NK-92 (cell line): ENCODE results near the gene INPP5A.
"Not testable (repeated sequence)": the region's sequence is repeated elsewhere in the genome, so short reads cannot be mapped to it uniquely, and the experiment has no call there.

Source experiments
- DNase-seq: peaks from one replicate; lab custom pipeline; 2025; ENCODE audit not compliant: unreplicated experiment; lab: John Stamatoyannopoulos, UW

Gene INPP5A

DNA sequence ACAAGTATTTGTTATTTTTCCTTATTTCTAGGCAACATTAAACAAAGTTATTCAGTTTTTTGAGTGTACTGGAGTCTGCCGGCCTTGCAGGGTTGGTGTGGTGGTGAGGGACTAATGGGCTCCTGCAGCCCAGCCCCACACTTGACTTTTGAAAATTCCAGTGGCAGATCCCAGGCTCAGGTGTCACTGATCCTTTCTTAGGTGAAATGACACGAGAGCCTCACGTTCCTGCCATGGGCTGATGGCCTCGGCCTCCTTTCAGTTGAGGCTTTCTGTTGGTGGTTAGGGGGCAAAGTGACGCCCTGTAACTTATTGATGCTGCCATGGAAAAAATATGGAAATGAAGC is 130.4 kb downstream of the INPP5A start:
- no peak for DNase-seq

DNA sequence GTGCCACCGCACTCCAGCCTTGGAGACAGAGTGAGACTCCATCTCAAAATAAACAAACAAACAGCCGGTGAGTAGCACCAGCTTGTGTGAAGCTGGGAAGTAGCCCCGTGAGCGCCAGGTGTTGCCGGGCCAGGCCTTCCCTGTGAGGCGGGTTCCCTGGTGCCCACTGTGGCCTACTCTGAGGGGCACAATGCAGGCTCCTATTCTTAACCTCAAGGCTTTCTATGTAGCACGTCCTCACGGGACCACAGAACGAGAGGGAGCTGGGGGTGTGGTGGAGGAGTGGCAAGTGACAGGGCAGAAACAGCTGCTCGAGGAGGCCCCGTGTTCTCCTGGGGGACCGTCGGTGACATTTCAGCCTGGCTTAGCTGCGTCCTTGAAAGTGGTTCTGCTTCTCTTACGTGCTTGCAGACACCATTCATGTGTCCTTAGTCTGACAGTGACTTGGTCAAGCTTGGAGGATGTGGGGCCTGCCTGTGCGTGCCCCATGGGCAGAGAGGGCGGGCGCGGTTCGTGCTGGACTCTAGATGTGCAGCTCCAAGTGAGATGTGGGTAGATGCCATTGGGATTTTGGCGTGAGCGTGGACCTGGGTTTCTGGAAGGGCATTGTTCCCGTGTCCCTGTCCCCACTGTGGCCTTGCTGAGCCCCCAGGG is 131.7 kb downstream of the INPP5A start:
- no peak for DNase-seq

- no peak for DNase-seq
Measured at GRCh38 chr10:132670546-132671227, 133.1 kb downstream of the INPP5A start.

DNA sequence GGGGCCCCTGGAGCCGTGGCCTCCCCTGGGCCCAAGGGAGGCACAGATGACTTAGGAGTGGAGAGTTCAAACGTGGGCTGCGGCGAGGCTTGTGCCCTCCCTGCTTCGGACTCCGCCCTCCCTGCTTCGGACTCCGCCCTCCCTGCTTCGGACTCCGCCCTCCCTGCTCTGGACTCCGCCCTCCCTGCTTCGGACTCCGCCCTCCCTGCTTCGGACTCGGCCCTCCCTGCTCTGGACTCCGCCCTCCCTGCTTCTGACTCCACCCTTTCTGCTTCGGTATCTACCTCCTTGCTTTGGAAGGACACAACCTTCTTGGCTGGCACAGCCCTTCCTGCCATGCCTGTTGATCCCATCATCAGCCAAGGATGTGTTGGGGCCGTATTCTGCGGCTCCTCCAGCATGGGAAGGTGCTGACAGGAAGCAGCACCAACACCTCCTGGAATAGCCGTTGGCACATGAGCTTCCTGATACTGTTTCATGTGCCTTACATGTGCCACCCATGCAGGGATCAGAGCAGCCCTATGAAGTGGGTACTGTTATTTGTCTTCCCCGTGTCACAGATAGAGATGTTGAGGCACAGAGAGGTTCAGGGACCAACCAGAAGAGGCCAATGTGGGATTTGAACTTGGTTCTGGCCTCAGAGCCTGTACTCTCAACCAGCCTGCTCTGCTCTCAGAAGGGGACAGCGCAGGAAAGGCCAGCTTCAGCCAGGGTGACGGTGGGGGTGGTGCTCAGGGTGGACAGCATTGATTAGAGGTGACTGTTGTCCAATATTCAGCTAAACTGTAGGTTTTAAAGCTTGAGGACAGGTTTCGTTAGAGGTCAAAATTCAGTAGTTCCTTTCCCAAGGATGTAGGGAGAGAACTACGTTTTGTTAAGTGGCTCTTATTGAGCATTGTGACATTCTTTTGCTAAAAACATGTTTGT is 133.9 kb downstream of the INPP5A start:
- no peak for DNase-seq

GRCh38 chr10:132673746-132674145 is 136.2 kb downstream of the INPP5A start:
- DNase-seq, result not testable (repeated sequence)

- no peak for DNase-seq
Measured at GRCh38 chr10:132674311-132674710, 136.7 kb downstream of the INPP5A start.

GRCh38 chr10:132675031-132675740 is 137.6 kb downstream of the INPP5A start:
- DNase-seq, result no peak

- DNase-seq, result no peak
Measured at GRCh38 chr10:132676193-132676891, 138.8 kb downstream of the INPP5A start.

- no peak for DNase-seq
Measured at GRCh38 chr10:132677096-132677472, 139.5 kb downstream of the INPP5A start.

DNA sequence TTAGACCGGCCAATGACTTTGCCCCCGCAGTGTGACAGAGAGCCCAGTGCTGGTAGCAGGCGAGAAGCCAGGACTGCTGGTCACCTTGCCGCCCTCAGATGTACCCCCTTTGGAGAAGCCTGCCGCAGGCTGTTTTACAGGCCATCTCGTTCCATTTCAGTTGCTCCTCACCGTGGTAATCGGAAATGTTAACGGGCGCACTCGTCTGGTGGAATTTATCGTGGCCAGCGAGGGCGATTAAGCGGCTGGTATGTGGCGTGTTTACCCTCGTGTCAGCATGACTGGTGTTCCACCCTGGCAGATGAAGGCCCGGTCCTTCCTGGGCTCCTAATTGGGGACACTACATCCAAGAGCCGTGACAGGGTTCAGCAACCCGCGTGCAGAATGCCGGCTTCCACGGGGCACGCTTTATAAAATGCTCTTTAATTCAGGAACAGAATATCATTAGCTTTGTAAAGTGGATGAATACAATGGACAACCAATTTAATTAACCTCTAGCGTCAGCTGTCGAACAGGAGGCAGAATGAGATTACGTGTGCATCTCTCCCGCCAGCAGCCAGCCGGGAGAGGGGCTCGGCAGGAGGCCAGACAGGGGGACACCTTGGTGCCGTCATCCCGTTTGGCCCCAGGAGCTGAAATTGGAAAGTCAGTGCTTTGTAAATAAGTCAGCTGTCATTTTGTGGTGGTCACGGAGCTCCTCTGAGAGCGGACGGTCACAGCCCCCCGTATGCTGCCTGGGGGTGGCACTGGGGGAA is 140.1 kb downstream of the INPP5A start:
- no peak for DNase-seq

DNA sequence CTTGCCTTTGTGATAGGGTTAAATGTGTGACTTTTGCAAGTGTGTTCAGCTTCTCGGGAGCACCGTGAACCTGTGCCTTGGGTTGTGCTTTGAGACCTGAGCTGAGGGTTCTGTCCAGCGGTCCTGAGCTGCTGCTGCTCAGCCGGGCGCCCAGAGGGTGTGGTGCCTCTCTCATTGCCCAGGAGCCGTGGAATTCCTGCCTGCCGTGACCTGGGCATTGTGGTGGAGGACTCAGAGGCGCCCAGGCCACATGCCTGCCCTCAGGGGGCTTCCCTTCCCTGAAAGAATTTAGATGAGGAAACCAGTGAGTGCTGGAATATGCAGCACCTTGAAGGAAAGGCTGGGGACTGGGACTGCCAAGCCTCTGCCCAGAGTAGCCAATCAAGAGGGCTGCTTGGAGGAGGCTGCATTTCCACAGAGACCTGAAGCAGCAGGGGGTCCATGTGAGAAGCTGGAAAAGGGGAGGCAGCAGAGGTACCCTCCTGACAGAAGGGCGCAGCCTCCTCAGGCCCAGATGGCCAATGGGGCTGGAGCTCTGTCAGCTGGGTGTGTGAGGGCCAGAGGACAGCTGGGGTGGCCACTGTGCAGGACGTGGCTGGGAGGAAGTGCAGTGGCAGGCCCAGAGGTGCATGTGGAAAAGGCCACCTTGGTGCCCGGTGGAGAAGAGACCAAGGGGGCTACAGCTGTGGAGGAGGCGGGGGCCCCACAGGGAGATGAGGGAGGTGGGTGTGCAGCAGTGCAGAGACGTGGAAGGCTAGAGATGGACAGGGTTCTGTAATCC is 141.0 kb downstream of the INPP5A start:
- DNase-seq, result no peak

DNA sequence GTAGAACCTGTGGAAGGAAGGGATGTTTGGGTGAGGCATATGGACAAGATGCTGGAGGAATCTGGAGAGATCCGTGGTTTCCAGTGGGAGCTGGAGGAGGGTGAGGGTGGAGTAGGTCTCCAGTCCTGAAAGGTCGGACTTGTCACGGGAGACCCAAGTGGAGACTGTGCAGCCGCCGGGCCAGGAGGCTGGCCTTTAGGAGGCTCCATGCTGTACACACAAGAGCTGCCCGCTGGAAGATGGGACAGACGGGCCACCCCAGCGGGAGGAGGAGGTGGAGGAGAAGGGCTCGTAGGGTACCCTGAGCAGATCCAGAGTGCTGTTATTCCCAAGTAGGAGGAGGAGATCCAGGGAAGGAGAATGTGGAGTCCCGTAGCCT is 141.6 kb downstream of the INPP5A start:
- no peak for DNase-seq

DNA sequence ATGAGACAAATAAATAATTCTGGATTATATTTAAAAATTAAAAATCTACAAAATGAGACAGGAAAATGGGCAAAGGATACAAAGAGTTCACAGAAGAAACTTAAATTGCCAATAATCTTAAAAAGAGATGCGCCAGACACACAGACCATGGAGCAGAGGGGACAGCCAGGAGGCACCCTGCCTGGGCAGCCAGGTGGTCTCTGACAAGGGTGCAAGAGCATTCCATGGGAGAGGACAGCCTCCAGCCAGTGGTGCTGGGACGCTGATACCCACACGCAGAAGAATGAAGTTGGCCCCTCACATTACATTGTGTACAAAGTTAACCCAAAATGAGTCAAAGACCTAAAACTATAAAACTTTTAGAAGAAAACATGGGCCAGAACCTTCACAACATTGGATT is 142.1 kb downstream of the INPP5A start:
- no peak for DNase-seq

GRCh38 chr10:132680741-132681140 is 143.2 kb downstream of the INPP5A start:
- DNase-seq, result not testable (repeated sequence)

- DNase-seq, result no peak
Measured at GRCh38 chr10:132681858-132682755, 144.5 kb downstream of the INPP5A start.

- peak; percentile 37 for DNase-seq
Measured at GRCh38 chr10:132684164-132684891, 146.7 kb downstream of the INPP5A start.

GRCh38 chr10:132685101-132685891 is 147.7 kb downstream of the INPP5A start:
- DNase-seq, result no peak
